OCI-LY3 (cell line): Measurements from ENCODE around the gene FMN1.

Experiments
- EZH2phosphoT487 ChIP-seq: fragments of 200-600 bp; shearing (Covaris generic); IDR thresholded peaks from 2 replicates; pipeline ENCODE4 v1.6.1; 2018; ENCODE audit warnings: antibody characterized with exemption, mixed run types, low read depth
- TF ChIP-seq, protein P1 (sequence below): fragments of 200-600, 300-600 bp; sonication (generic); IDR thresholded peaks from 2 replicates; pipeline ENCODE4 v1.5.1; 2014; ENCODE audit warnings: antibody characterized with exemption, low read length, low read depth

GRCh38 chr15:32796856-32797255 lies 397.7 kb downstream of the FMN1 start:
- TF ChIP-seq, protein P1, sequence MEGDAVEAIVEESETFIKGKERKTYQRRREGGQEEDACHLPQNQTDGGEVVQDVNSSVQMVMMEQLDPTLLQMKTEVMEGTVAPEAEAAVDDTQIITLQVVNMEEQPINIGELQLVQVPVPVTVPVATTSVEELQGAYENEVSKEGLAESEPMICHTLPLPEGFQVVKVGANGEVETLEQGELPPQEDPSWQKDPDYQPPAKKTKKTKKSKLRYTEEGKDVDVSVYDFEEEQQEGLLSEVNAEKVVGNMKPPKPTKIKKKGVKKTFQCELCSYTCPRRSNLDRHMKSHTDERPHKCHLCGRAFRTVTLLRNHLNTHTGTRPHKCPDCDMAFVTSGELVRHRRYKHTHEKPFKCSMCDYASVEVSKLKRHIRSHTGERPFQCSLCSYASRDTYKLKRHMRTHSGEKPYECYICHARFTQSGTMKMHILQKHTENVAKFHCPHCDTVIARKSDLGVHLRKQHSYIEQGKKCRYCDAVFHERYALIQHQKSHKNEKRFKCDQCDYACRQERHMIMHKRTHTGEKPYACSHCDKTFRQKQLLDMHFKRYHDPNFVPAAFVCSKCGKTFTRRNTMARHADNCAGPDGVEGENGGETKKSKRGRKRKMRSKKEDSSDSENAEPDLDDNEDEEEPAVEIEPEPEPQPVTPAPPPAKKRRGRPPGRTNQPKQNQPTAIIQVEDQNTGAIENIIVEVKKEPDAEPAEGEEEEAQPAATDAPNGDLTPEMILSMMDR: no peak
- no peak for TF ChIP-seq EZH2phosphoT487
